Ascending aorta (tissue), 2 donors: Measurements from ENCODE around the gene NPPC. TPM values are rescaled to one million over a fixed set of nuclear protein-coding genes. Genes with fewer than 3 reads are reported as not detected.

Source experiments
- DNase-seq, 2 donors: peaks; one replicate each; pipeline ENCODE4 v3.0.0-alpha.2; 2019; ENCODE audit warnings: low spot score in 2 of 2
- H3K27ac ChIP-seq, 2 donors: fragments of 200-600 bp; sonication (generic); one replicate each; pipeline ENCODE4 v1.5.1; 2016 to 2017; ENCODE audit warnings: mild to moderate bottlenecking in 1 of 2
- H3K27me3 ChIP-seq: fragments of 200-600 bp; sonication (generic); one replicate; pipeline ENCODE4 v1.5.1; 2017
- H3K36me3 ChIP-seq, 2 donors: fragments of 200-600 bp; sonication (generic); one replicate each; pipeline ENCODE4 v1.5.1; 2016
- H3K4me1 ChIP-seq, 2 donors: fragments of 200-600 bp; sonication (generic); one replicate each; pipeline ENCODE4 v1.5.1; 2016 to 2017; ENCODE audit warnings: mild to moderate bottlenecking in 1 of 2
- H3K4me3 ChIP-seq, 2 donors: fragments of 200-600 bp; sonication (generic); one replicate each; pipeline ENCODE4 v1.5.1; 2016 to 2017; ENCODE audit warnings: mild to moderate bottlenecking in 1 of 2
- H3K9me3 ChIP-seq, 2 donors: fragments of 200-600 bp; sonication (generic); one replicate each; pipeline ENCODE4 v1.5.1; 2016
- CTCF ChIP-seq, 3 experiments: fragments of 200-600 bp in 2 of 3; fragments of 450-650 bp in 1 of 3; sonication (generic) in 2 of 3; IDR thresholded peaks; one replicate each; pipeline ENCODE4 v1.5.1; 2016 to 2019; ENCODE audit warnings: antibody characterized with exemption in 3 of 3, mild to moderate bottlenecking in 1 of 3, moderate library complexity in 1 of 3
- intact Hi-C: fragments of 100-400 bp; cut with DNase I; formaldehyde crosslinking; loops from one replicate; pipeline ENCODE4 v1.15.1; 2023
- total RNA-seq: library from RNA; depleted of rRNA; stranded (reverse); fragments of >200 nt; gene quantifications from one replicate; pipeline ENCODE4 v1.1.0, GENCODE V29; 2016

Gene NPPC
- total RNA-seq, 1 donor from 2014 or later = not detected

GRCh38 chr2:231965102-231965501, 38.9 kb upstream of the NPPC start:
- intact Hi-C loops = no loop called here
- no peaks in the 10 kb centered on the region for H3K27me3 ChIP-seq
- no peaks in the 10 kb centered on the region for H3K36me3 ChIP-seq

GRCh38 chr2:231961349-231962166, 35.4 kb upstream of the NPPC start, which contains the start of gene DIS3L2:
TSS of gene DIS3L2 (plus strand) at chr2:231961713. CDS start at chr2:232014928, 53,215 bp downstream.
- TF ChIP-seq CTCF (IDR thresholded peaks at IDR 0.05) = no peak
- Histone ChIP-seq H3K9me3 (no peaks in the 10 kb centered on the region), H3K4me3 (peak within 1 kb of the TSS; percentile 87 to 91), H3K27me3 (no peaks in the 10 kb centered on the region), H3K4me1 (peaks cover 5 to 14% of the 10 kb centered on the region in 2 donors), H3K36me3 (no peaks in the 10 kb centered on the region), H3K27ac (peak within 1 kb of the TSS; percentile 74 to 78)
- intact Hi-C loops = loop anchor here (2.0 kb wide), 1 partner anchor 181 kb away; the partner anchor contains the start of gene PDE6D
- peak; percentile 14 to 89 for DNase-seq

More at GRCh38 chr2:231965102-231965501, 38.9 kb upstream of the NPPC start:
- H3K4me1 ChIP-seq = peaks cover 5 to 14% of the 10 kb centered on the region in 2 donors
- TF ChIP-seq CTCF (IDR thresholded peaks at IDR 0.05) = no peak
- DNase-seq = no peak
- H3K9me3 ChIP-seq = no peaks in the 10 kb centered on the region
- H3K4me3 ChIP-seq = no peak overlapping the region
- no peak overlapping the region for H3K27ac ChIP-seq

- no peaks in the 10 kb centered on the region for H3K27me3 ChIP-seq
- H3K4me3 ChIP-seq = peak overlapping the region; percentile 87 to 91
- H3K36me3 ChIP-seq = no peaks in the 10 kb centered on the region
- peaks cover 5 to 14% of the 10 kb centered on the region in 2 donors for H3K4me1 ChIP-seq
- H3K9me3 ChIP-seq = no peaks in the 10 kb centered on the region
- TF ChIP-seq CTCF (IDR thresholded peaks at IDR 0.05) = no peak
- no peak for DNase-seq
- intact Hi-C loops = loop anchor here (2.0 kb wide), 1 partner anchor 180 kb away; the partner anchor contains the start of gene PDE6D
- peak overlapping the region; percentile 74 to 78 for H3K27ac ChIP-seq
Observed at GRCh38 chr2:231960810-231961348, 34.7 kb upstream of the NPPC start.

GRCh38 chr2:231957913-231958763, 31.9 kb upstream of the NPPC start:
- Histone ChIP-seq H3K27me3 (no peaks in the 10 kb centered on the region), H3K36me3 (no peaks in the 10 kb centered on the region), H3K4me3 (no peak overlapping the region), H3K9me3 (no peaks in the 10 kb centered on the region), H3K4me1 (peaks cover 5 to 14% of the 10 kb centered on the region in 2 donors), H3K27ac (no peak overlapping the region)
- TF ChIP-seq CTCF (IDR thresholded peaks at IDR 0.05) = no peak
- intact Hi-C loops = no loop called here
- DNase-seq = no peak

GRCh38 chr2:231955758-231956472, 29.7 kb upstream of the NPPC start:
- Histone ChIP-seq H3K9me3 (no peaks in the 10 kb centered on the region), H3K27ac (no peak overlapping the region), H3K36me3 (no peaks in the 10 kb centered on the region), H3K4me3 (no peak overlapping the region), H3K27me3 (no peaks in the 10 kb centered on the region), H3K4me1 (peaks cover 1 to 4% of the 10 kb centered on the region in 2 donors)
- TF ChIP-seq CTCF (IDR thresholded peaks at IDR 0.05) = no peak
- no peak for DNase-seq
- intact Hi-C loops = no loop called here
